Colonic mucosa (tissue), 4 donors: Measurements from ENCODE around the gene DTX3. TPM values are rescaled to one million over a fixed set of nuclear protein-coding genes. Genes with fewer than 3 reads are reported as not detected.
"Not testable (repeated sequence)": the region's sequence is repeated elsewhere in the genome, so short reads cannot be mapped to it uniquely, and the experiment has no call there.

Source experiments
- DNase-seq: peaks from one replicate; pipeline ENCODE4 v3.0.0-alpha.2; 2020
- H3K27ac ChIP-seq: fragments of 200-600 bp; one replicate; pipeline ENCODE4 v1.8.0; 2021
- H3K27me3 ChIP-seq: fragments of 200-600 bp; one replicate; pipeline ENCODE4 v1.8.0; 2021
- H3K36me3 ChIP-seq: fragments of 200-600 bp; one replicate; pipeline ENCODE4 v1.8.0; 2021
- H3K4me1 ChIP-seq: fragments of 200-600 bp; one replicate; pipeline ENCODE4 v1.8.0; 2021; ENCODE audit warnings: mild to moderate bottlenecking
- H3K4me3 ChIP-seq: fragments of 200-600 bp; one replicate; pipeline ENCODE4 v1.8.0; 2021
- H3K9ac ChIP-seq, 2 donors: one replicate each; pipeline ENCODE4 v1.7.0; 2013; ENCODE audit warnings: control low read depth in 2 of 2, low read depth in 2 of 2, low read length in 2 of 2
- H3K9me3 ChIP-seq: fragments of 200-600 bp; one replicate; pipeline ENCODE4 v1.8.0; 2021
- CTCF ChIP-seq: fragments of 200-600 bp; IDR thresholded peaks from one replicate; pipeline ENCODE4 v1.8.0; 2022; ENCODE audit warnings: antibody characterized with exemption, mild to moderate bottlenecking
- intact Hi-C: fragments of 100-400 bp; cut with DNase I; formaldehyde crosslinking; loops from one replicate; pipeline ENCODE4 v1.14.1; 2022
- total RNA-seq, 2 donors: library from RNA; stranded (reverse); fragmentation: NEBNext Ultra II Directional in 1 of 2; extraction: Animal tissue kit (Norgen Biotek cat#: 25700) in 1 of 2; gene quantifications; one replicate each; pipeline ENCODE4 v1.2.1, GENCODE V29; 2021
- donor health status: healthy.
- donor health status: DM: no; HTN: no; CAD: no.
- donor health status: DM: no; HTN: no; CAD: no.

Gene DTX3
- total RNA-seq, 2 donors from 2014 or later, result 3.4 to 7.4 TPM

- H3K9me3 ChIP-seq, result no peaks in the 10 kb centered on the region
- no peak overlapping the region for H3K4me3 ChIP-seq
- no peaks in the 10 kb centered on the region for H3K36me3 ChIP-seq
- H3K27ac ChIP-seq, result no peak overlapping the region
- intact Hi-C loops, result no loop called here
- H3K4me1 ChIP-seq, result no peaks in the 10 kb centered on the region
- no peaks in the 10 kb centered on the region for H3K27me3 ChIP-seq
- no peak for TF ChIP-seq CTCF
- no peak for DNase-seq
- no peak overlapping the region for H3K9ac ChIP-seq
Measured at GRCh38 chr12:57564178-57564740, 40.4 kb upstream of the DTX3 start.

GRCh38 chr12:57568838-57569237 lies 35.8 kb upstream of the DTX3 start:
- TF ChIP-seq CTCF, result no peak
- Histone ChIP-seq H3K36me3 (no peaks in the 10 kb centered on the region), H3K27ac (no peak overlapping the region)

GRCh38 chr12:57569858-57570257 lies 34.8 kb upstream of the DTX3 start:
- no peak for DNase-seq
- no peak overlapping the region for H3K27ac ChIP-seq
- H3K9me3 ChIP-seq, result no peaks in the 10 kb centered on the region
- TF ChIP-seq CTCF, result no peak
- H3K4me1 ChIP-seq, result no peaks in the 10 kb centered on the region
- H3K4me3 ChIP-seq, result no peak overlapping the region
- no peaks in the 10 kb centered on the region for H3K36me3 ChIP-seq
- intact Hi-C loops, result no loop called here
- no peaks in the 10 kb centered on the region for H3K27me3 ChIP-seq
- H3K9ac ChIP-seq, result no peak overlapping the region

More at GRCh38 chr12:57568838-57569237, 35.8 kb upstream of the DTX3 start:
- Histone ChIP-seq H3K9ac (no peak overlapping the region), H3K4me1 (no peaks in the 10 kb centered on the region), H3K27me3 (no peaks in the 10 kb centered on the region), H3K9me3 (no peaks in the 10 kb centered on the region), H3K4me3 (no peak overlapping the region)
- intact Hi-C loops, result no loop called here
- DNase-seq, result no peak

- H3K27ac ChIP-seq, H3K9ac ChIP-seq, DNase-seq, H3K9me3 ChIP-seq, H3K4me1 ChIP-seq, H3K27me3 ChIP-seq, intact Hi-C loops, H3K4me3 ChIP-seq, H3K36me3 ChIP-seq: not testable (repeated sequence)
Measured at GRCh38 chr12:57570438-57570837, 34.2 kb upstream of the DTX3 start.

- intact Hi-C loops, result no loop called here
- H3K4me3 ChIP-seq, result no peak overlapping the region
- no peak for DNase-seq
Measured at GRCh38 chr12:57571926-57572762, 32.5 kb upstream of the DTX3 start.

More at GRCh38 chr12:57571926-57572762, 32.5 kb upstream of the DTX3 start:
- no peaks in the 10 kb centered on the region for H3K9me3 ChIP-seq
- no peak for TF ChIP-seq CTCF
- no peak overlapping the region for H3K27ac ChIP-seq
- H3K9ac ChIP-seq, result no peak overlapping the region
- H3K36me3 ChIP-seq, result no peaks in the 10 kb centered on the region
- no peaks in the 10 kb centered on the region for H3K27me3 ChIP-seq
- no peaks in the 10 kb centered on the region for H3K4me1 ChIP-seq
